Left renal pelvis (tissue), 4 donors: ENCODE measurements around the gene WARS2. TPM values are rescaled to one million over a fixed set of nuclear protein-coding genes. Genes with fewer than 3 reads are reported as not detected.

Experiments used
- DNase-seq, 4 donors: peaks; one replicate each; pipeline ENCODE4 v3.0.0-alpha.2; 2013; ENCODE audit warnings: low read depth in 4 of 4, low spot score in 3 of 4
- polyA plus RNA-seq, 4 donors: library from polyadenylated mRNA; unstranded; fragments of 120-200 nt; gene quantifications; one replicate each; pipeline ENCODE4 v1.2.1, GENCODE V29; 2013; ENCODE audit not compliant: insufficient read length in 4 of 4

WARS2 gene
- polyA plus RNA-seq, 4 donors = 14.7 to 24.6 (median 20.3) TPM

DNA sequence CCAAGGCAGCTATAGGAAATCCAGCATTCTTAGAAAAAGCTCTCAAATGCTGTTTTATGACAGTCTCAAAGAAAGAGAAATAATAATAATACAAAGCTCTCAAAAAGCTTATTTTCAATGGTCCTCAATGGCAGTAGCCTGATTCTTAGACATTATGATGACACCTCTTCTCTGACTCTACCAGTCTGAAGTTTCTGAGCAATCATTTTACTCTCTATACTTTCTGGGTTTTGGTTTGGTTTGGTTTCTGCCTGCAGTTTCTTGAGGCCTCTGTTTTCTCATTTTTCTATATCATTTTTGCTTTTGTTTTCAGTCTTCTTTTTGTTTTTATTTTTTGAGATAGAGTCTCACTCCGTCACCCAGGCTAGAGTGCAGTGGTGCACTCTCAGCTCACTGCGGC lies 102.1 kb downstream of the WARS2 start:
- no peak for DNase-seq

DNA sequence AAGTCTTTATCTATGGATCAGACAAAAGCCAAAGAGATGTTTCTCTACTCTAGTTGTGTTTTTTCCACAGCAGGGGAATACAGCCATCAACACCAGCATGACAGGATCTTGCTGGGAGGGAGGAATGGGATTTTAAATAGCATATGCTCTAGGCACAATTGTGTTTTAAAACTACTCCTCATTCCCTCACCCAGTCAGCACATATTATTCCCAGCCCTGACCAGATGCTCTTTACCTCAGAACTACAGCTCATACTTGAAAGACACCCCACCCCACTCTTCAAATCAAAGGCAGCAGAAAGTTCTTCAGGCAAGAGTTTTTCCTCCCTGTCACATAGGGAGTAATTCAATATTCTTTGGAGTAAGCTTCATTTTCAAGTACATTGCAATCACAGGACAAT lies 106.1 kb downstream of the WARS2 start:
- no peak for DNase-seq

DNA sequence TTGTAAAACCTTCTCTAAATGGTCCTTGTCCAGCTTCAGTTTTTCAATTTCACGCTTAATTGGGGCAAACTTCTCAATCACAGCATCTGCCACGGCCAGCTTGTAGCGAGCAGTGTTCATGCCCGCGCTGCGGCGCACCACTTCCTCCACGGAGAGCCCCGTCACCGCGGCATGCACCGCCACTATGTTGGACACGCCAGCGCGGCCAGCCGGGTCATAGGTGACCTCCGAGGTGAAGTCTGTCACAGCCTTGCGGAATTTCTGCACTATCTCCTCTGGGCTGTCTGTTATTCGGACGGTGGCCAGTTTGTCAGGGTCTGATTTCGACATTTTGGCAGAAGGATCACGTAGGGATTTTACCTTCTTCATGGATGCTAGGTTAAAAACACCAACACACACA lies 107.5 kb downstream of the WARS2 start:
- no peak for DNase-seq

DNA sequence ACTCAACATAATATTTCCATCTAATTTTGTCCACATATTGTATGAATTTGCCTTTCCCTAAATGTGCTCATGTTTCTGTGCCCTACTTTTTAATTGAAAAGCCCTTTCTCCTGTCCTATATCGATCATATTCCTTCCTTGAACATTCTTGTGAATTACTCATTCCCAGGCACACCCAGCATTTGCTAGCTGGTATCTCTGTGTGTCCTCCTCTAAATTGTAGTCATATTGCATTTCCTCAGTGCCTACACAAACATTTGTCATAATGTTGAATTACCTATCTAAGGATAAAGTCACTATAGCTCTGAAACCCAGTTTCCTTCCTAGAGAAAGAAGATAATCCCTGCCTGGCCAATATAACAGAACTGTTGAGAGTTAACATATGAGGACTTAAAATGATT lies 112.7 kb downstream of the WARS2 start:
- no peak for DNase-seq

DNA sequence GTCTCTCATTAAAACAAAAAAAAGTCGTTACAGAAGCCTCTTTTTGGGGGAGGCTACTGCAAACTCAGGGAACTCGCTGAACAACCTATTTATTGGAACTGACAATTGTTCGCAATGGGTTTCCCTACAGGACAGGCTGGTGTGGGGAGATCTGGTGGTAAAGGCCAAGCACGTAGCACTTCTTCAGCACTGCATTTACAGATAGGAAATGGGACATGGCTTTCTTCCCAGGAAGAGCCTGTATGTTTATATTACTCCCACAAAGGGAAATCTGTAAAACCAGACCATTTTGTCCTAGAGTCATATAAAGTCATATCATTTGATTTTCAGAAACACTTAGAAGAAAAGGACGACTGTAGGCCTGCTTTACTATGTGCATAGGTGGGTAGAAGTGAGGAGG lies 113.5 kb downstream of the WARS2 start:
- DNase-seq = no peak

DNA sequence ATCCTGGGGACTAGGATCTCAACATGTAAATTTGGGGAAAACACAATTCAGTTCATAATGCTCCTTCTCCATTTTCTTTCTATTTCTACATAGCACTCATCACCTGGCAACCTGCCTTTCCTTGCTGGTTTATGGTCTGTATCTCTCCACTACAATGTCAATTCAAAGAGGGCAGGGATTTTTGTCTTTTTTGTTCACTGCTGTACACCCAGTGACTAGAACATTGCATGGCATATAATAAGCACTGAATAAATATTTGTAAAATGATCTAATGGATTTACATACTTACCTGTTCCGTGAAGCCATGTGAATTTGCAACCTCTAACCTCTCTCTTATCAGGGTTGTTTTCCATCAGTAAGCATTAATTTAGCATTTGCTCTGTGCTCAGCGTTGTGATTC lies 124.9 kb downstream of the WARS2 start:
- DNase-seq = no peak

DNA sequence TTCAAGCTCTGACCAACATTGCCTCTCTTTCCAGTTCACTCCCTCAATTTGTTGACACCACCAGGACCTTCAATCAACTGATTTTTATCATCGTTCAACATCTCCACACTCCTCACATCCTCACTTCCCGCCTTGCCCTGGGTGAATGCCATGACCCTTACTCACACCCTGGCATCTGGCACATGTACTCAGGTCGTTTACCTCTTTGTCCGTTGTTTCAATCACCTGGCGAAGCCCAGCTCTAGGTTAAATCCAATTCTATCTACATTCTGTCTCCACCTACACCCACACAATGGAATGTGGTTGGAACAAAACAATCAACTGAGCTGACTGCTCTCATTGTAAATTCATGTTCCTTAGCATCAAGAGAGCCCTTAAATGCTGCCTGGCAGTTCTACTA lies 128.1 kb downstream of the WARS2 start:
- no peak for DNase-seq

DNA sequence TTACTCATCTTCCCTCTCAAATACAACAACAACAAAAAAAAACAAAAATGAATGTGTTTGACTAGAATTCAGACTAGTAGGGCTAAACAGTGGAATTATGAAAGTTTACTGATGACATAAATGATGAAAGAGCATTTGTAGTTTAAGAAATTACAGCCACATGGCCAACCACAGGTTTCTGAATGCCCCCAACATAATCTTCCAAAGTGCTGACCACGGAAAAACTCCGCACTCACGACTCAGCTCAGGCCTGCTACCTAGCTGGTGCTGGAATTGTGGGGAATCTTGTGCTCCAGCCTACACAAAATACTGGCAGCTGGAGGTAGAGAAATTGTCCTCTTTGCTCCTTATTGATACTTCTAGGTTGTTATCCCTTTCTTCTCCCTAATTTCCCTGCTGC lies 128.7 kb downstream of the WARS2 start:
- no peak for DNase-seq

DNA sequence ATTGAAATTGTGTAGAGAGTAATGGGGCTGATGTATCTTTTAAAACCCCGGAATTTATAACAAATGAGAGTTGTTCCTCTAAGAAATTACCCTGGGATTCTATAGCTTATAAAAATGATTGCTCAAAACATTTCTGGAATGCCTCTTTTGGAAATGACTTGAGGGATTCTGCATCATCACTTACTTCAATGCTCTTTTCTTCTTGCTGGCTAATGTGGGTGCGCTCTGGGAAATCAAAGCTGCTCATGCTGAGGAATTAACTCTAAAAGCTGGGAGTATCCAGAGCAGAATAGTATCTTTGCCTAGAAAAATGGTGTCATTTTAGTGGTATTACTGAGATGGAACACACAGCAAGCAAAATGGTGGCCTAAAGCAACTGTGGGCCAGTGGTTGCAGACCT lies 129.3 kb downstream of the WARS2 start:
- no peak for DNase-seq

DNA sequence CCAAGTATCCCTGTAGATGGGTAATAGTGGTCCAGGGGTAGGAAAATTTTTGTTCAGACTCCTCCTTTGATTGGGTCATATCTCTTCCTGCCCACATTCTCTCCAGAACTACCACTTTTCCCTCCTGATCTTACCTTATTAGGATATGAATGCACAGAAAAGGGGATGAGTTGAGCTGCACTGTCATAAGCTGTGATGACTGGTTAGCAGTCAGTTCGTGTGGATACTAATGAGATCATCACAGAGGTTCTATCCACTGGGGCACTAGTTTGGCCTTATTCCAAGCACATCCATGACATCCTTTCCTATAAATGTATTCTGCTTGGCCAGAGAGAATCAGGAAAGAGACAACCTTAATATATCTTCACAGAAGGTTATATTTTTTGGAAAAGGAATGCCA lies 130.3 kb downstream of the WARS2 start:
- DNase-seq = no peak

DNA sequence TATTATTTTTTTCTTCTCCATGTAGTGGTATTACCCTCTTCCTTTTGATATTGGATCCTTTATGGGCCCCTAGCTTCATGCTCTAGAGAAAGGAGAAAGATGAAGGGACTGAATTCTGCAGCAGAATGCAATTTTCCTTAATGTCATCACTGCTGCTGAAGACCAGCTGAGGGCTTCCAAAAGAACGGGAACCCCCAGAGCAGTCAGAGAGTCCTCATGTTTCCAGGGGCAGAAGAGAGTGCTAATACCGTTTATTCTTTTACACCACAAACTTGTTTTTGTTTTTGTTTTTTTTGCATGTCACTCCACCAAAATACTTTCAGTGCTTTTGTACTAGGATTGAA lies 131.2 kb downstream of the WARS2 start:
- DNase-seq = no peak

DNA sequence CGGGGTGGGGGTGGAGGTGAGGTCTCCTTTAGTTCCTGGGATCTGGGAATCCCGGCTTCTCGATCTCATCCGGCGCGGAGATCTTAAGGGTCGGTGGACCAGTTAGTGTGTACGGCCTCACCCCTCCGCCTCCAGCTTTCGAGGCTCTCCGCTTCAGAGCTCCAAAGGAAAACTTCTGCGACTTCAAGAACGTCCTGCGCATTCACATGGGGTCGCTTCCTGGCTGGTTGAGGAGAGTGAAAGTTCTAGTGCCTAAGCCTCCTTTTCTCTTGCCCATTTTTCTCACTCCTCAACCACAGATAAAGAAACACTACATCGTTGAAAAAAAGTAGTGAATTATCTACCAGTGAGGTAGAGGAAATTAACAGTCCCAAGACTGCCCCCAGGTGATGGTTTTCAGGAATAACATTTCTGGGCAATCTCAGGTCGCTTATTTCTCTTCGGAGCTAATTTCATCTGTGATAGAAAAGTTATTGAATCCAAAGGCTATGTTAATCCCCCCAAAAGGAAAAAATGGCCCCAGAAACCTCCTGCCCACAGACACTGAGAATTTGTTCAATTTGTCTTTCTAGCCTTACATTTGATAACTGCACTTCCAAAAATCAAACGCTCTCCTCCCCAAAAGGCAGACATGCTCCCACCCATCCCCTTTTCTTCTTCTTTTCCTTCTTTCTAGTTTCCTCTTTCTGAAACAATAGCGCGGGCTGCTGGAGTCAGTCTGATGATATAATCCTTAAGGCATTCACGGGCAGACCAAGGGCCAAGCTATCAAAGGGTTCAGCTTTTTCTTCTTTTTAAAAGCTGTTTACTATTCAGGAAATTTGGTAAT lies 131.8 kb downstream of the WARS2 start:
- DNase-seq = no peak

DNA sequence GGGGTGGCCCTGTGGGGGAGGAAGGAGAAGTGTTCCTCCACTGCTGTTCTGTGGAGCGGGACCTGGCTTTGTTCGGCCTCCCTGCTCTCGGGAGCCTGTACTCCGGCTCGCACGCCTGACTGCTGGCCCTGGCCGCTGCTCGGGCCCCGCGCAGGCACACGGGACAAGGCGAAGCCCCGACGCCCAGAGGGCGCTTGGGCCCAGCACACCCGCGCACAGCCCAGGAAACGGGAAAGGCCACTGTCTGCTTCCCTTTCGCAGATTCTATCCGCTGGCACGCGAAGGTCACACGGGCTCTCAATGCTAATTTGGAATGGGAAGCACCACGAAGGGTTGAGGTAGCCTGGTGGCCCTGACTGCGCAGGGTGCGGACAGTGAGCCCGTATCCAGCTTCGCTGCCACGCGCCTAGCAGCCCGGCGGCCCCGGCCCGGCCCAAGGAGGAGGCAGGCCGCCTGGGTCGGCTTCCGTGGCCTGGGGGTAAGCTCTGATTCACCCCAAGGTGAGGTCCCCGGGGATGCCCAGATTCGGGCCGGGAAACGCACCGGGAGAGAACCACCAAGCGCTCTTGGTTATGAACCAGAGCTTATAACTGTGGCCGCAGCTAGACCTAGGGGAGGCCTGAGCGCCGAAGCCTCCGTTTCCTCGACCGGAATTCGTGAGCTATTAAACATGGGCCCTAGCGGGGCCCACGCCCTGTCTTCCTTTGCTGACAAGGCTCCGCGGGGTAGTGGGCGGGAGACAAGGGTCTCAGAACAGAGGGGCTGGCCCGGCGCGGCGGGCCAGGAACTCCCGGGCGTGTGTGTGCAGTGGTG lies 132.6 kb downstream of the WARS2 start:
- no peak for DNase-seq

DNA sequence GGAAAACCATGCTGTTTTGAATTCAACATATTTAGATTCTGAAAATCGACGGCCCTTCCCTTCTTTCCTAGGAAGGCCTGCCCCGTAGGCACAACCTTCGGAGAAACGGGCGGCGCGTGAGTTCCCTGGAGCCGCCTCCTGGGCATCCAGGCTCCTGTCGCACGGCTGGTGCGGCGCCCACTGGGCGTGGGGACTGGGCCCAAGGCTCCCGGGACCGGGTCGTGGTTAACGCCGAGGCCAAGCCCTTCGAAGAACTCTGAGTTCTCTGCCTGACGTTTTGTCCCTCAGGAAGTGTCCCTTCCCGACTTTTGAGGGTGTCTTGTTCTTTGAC lies 133.1 kb downstream of the WARS2 start:
- DNase-seq = no peak

DNA sequence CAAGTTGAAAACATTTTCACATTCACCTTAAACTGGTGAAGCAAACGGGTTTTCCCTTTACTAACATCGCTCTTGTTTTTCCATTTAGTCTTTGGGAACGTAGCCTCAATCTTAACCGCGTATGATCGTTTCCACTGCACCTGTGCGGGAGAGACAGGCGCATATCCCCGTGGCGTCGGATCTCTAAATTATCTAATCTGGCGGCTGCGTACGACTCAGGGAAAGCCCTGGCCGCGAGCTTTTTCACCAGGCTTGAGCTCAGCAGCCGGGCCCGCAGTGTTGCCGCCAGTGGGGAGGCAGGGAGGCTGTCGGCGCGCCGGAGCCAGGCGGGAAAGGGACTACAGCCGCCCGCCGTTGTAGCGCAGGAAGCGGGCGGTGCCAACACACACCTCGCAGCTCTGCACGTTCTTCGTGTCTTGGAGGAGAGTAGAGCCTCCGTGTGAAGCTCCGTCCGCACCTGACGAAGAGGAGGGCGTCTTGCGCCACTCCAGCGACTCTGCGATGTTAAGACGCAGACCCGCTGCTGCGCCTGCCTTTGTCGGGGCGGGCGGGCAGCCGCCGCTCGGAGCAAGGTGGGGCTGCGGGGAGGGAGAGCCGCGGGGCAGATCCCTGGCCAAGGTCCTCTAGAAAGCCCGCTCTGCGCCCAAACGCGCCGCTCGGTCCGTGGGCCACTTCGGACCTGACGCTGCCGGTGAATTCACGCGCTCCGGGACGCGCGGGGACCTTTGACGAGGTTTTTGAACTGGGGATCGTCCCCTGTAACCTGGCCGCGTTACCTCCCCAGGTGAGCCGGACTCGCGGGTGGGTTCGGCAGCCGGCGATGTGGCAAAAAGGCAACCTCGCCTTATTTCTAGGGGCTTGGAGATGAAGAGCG lies 133.8 kb downstream of the WARS2 start:
- no peak for DNase-seq

DNA sequence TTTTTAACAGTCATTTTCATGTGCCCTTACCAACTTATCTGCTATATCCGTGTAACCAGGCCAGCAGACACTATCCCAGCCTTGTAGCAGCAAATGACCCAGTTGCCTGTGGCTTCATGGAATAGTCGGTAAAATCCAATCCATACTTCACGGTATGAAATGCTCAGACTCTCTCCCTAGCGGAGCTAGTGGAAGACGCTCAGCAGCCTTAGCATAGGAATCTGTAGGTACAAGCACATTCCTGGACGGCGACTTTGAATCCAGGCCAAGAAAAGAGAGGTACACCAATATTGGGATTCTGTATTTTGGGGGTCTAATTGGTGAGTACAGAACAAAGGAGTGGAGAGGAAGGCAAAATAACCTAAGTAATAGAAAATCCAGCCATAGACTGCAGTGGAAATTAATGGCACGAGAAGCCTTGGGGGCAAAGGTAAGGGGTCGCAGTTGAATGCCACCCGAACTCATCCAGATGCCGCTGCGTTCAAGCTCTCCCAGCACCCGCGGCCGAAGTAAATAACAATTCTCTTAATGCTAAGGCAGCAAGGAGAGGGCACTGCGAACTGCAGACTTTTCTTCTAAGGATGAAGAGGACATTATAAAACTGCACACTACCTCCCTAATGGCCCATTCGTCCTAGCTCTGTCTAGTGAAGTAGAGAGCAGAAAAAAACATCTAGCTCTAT lies 134.6 kb downstream of the WARS2 start:
- no peak for DNase-seq

DNA sequence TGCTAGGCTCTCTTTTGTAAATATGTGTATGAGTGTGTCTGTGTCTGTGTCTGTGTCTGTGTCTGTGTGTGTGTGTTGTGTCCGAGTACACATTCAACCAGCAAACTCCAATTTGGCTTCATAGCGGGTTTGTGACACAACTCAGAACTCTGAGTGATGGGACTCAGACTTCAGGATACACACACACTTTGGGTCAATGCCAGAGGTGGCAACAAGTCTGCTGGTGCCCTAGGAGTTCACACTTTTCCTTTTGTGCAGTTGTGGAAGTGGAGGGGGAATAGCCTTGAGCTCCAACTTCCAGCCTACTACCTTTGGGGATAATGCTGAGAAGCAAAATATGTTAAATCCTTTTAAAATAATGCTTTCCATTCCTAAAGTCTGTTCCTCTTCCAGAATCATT lies 135.7 kb downstream of the WARS2 start:
- no peak for DNase-seq

DNA sequence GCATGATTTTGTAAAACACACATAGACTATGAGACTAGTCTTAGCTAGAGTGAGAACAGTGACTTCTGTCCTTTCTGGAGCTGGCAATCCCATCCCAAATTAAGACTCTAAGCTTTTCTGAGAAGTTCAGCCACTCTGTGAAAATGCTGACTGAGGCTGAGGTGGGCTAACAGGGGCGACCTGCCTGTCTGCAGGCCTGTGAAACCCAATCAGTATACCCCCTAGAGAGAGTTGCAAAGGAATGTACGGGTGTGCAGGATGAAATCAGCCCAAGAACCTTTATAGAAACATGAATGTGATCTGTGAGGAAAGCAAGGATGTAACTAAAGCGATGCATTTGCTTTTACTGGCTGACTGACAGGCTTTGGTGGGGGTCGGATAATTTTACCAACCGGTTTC lies 136.3 kb downstream of the WARS2 start:
- DNase-seq = no peak

DNA sequence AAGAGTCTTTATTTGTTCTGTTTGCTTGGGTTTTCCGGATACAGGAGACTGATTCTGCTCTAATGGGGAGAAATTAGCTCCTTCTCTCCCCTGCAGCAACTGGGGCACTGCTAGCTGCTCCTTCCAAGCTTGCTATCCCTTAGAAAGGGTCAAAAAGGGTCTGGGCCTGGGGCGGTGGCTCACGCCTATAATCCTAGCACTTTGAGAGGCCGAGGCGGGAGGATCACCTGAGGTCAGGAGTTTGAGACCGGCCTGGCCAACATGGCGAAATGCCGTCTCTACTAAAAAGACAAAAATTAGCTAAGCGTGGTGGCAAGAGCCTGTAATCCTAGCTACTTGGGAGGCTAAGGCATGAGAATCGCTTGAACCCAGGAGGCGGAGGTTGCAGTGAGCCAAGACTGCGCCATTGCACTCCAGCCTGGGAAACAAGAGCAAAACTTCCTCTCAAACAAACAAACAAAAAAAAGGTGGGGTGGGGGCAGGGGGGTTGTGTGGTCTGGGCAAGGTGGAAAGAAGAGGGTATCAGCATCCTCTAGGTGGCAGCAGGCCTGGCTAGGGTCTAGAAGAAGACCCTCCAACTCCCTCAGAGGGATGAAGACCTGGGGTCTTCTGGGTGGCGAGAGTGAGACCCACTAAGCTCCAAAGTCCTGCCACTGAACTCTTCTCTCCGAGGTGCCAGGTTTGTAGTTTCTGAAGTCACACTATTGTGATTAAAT lies 136.9 kb downstream of the WARS2 start:
- DNase-seq = no peak

DNA sequence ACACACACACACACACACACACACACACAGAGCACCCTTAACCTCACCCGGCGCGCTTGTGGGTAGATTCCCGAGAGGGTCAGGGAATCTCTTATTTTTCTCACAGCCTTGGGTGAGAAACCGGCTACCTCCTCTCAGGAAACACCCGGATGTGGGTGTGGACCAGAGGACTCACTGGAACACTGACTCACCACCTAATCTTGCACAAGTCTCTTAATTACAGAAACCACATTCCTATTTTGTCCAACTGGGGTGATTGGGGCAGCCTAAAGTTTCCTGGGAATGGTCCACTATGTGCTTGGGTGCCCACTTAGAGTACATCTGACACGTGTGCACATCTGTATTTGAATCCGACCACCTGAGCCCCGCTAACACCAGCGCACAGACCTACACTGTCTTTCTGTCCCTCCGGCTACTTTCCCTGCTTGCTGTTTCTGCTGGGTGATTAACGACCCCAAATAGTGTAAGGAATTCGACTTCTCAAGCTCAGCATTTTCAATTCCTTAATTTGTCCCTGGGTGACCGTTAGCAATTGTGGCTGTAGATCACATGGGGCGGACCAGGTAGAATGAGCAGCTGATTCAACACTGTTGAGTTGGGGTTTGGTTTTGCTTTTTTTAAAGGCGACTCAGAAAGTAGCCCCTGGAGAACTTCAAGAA lies 138.3 kb downstream of the WARS2 start:
- DNase-seq = no peak
